ENCODE measurements around the gene FHOD1. TPM values are rescaled to one million over a fixed set of nuclear protein-coding genes. Genes with fewer than 3 reads are reported as not detected.

The FHOD1 gene
- total and polyA plus RNA-seq, 2 of the 13 experiments (the other 11 are each of a cell fraction or from before 2014, with no cell fraction given): 20.0 to 20.8 TPM

DNA sequence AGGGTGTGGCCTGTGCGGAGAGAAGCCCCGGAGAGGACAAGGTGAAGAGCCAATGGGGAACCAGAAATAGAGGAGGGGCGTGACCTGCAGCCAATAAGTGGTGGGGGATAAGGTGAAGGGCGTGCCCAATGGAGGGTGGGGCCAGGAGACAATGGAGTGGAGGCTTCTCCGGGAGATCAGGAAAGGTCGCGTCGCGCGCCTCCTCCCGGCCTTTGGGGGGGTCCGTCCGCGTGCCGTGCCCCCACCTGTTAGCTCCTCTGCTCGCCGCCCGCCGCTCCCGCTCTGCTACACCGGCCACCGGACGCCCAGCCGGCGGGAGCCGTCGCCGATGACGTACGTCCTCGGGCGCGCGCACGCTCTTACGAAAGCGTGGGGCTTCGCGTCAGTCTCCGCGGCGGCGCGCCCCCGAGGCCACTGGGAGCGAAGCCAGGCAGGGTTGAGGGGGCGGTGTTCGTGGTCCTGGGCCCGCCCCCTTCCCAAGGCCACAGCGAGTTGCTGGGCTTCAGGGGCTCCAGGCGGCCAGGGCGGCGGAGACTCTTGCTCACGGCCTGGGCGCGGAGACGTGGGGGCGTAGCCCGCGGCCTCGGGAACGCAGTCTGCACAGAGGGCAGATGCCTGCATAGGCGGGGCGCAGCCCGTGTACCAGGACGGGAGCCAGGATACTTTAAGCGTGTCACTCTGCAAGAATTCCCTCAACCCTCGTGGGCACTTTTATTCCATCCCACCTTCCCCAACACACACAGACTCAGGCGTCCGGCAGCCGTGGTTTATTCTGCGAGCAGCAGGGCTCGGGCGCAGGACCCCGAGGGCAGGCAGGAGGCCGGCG, 63.4 kb downstream of the FHOD1 start, which contains the start of gene MATCAP1 (continued):
- TF ChIP-seq, protein P1, sequence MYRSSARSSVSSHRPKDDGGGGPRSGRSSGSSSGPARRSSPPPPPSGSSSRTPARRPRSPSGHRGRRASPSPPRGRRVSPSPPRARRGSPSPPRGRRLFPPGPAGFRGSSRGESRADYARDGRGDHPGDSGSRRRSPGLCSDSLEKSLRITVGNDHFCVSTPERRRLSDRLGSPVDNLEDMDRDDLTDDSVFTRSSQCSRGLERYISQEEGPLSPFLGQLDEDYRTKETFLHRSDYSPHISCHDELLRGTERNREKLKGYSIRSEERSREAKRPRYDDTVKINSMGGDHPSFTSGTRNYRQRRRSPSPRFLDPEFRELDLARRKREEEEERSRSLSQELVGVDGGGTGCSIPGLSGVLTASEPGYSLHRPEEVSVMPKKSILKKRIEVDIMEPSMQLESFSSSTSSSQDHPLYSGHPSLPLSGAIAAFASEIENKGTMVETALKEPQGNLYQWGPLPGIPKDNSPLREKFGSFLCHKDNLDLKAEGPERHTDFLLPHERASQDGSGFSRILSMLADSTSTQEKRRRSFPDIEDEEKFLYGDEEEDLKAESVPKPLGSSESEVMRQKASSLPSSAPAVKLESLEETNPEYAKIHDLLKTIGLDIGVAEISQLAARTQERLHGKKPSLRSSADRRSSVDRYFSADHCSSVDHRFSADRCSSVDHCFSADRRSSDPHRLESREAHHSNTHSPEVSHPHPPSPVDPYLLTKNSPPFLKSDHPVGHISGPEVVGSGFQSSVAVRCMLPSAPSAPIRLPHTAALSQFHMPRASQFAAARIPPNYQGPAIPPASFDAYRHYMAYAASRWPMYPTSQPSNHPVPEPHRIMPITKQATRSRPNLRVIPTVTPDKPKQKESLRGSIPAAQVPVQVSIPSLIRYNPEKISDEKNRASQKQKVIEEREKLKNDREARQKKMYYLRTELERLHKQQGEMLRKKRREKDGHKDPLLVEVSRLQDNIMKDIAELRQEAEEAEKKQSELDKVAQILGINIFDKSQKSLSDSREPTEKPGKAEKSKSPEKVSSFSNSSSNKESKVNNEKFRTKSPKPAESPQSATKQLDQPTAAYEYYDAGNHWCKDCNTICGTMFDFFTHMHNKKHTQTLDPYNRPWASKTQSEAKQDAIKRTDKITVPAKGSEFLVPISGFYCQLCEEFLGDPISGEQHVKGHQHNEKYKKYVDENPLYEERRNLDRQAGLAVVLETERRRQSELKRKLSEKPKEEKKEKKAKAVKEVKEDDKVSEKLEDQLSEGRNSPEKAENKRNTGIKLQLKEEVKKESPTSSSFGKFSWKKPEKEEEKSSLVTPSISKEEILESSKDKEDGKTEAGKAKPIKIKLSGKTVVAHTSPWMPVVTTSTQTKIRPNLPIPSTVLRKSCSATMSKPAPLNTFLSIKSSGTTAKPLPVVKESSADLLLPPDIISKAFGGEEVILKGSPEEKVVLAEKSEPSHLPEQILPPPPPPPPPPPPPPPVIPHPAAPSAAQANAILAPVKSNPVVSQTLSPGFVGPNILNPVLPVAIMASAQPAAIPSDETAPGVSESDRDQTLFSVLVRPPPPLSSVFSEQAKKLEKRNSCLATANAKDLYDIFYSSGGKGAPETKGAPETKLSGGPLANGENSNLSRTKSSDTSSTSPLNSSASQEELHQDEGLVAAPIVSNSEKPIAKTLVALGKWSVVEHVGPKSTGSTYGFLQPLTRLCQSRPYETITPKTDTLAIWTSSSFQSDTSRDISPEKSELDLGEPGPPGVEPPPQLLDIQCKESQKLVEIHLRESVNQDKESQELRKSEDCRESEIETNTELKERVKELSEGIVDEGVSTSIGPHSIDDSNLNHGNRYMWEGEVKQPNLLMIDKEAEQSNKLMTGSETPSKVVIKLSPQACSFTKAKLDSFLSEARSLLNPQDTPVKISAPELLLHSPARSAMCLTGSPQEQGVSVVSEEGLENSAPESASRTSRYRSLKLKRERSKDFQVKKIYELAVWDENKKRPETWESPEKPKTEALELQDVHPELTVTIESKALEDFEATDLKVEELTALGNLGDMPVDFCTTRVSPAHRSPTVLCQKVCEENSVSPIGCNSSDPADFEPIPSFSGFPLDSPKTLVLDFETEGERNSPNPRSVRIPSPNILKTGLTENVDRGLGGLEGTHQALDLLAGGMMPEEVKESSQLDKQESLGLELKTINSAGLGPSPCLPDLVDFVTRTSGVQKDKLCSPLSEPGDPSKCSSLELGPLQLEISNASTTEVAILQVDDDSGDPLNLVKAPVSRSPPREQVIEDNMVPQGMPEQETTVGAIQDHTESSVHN (CRISPR knock-in tag; IDR thresholded peaks at IDR 0.05): no peak; the same call in 1 of the 2 replicates
- TF ChIP-seq YY1 (IDR thresholded peaks at IDR 0.05; ENCODE audit: insufficient read depth, insufficient replicate concordance, low read depth, low read length) (peak; percentile 61), SP1 (IDR thresholded peaks at IDR 0.05) (peak; percentile 69; the same call in 1 of the 2 replicates), SP1 (CRISPR knock-in tag; IDR thresholded peaks at IDR 0.05) (peak; percentile 95), ASH2L (IDR thresholded peaks at IDR 0.05; ENCODE audit: insufficient read length, low read depth, low read length) (peak; percentile 95), ZNF616 (CRISPR knock-in tag; IDR thresholded peaks at IDR 0.05; ENCODE audit: low read depth) (no peak; the same call in 1 of the 2 replicates), ETV6 (CRISPR knock-in tag; conservative IDR thresholded peaks at IDR 0.05) (no peak; the same call in 1 of the 2 replicates), SNAI1 (CRISPR knock-in tag; IDR thresholded peaks at IDR 0.05; ENCODE audit: borderline replicate concordance) (no peak), RAD51 (IDR thresholded peaks at IDR 0.05; ENCODE audit: borderline replicate concordance) (no peak), RORA (CRISPR knock-in tag; IDR thresholded peaks at IDR 0.05) (no peak), KMT2A (CRISPR knock-in tag; IDR thresholded peaks at IDR 0.05) (peak; percentile 63), GATAD1 (CRISPR knock-in tag; IDR thresholded peaks at IDR 0.05) (peak; percentile 87), HDAC6 (IDR thresholded peaks at IDR 0.05; ENCODE audit: low read depth, low read length) (no peak), HDAC1 (CRISPR knock-in tag; IDR thresholded peaks at IDR 0.05) (peak; percentile 91), FOXA1 (IDR thresholded peaks at IDR 0.05) (no peak), FOXA1 (CRISPR knock-in tag; IDR thresholded peaks at IDR 0.05) (0 out of 2 replicates have a peak, but pooled peaks have one; percentile 7)
- TF ChIP-seq, protein P2, sequence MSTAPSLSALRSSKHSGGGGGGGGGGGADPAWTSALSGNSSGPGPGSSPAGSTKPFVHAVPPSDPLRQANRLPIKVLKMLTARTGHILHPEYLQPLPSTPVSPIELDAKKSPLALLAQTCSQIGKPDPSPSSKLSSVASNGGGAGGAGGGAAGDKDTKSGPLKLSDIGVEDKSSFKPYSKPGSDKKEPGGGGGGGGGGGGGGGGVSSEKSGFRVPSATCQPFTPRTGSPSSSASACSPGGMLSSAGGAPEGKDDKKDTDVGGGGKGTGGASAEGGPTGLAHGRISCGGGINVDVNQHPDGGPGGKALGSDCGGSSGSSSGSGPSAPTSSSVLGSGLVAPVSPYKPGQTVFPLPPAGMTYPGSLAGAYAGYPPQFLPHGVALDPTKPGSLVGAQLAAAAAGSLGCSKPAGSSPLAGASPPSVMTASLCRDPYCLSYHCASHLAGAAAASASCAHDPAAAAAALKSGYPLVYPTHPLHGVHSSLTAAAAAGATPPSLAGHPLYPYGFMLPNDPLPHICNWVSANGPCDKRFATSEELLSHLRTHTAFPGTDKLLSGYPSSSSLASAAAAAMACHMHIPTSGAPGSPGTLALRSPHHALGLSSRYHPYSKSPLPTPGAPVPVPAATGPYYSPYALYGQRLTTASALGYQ (CRISPR knock-in tag; IDR thresholded peaks at IDR 0.05): peak; percentile 78; the same call in 1 of the 2 replicates
- TF ChIP-seq, protein P3, sequence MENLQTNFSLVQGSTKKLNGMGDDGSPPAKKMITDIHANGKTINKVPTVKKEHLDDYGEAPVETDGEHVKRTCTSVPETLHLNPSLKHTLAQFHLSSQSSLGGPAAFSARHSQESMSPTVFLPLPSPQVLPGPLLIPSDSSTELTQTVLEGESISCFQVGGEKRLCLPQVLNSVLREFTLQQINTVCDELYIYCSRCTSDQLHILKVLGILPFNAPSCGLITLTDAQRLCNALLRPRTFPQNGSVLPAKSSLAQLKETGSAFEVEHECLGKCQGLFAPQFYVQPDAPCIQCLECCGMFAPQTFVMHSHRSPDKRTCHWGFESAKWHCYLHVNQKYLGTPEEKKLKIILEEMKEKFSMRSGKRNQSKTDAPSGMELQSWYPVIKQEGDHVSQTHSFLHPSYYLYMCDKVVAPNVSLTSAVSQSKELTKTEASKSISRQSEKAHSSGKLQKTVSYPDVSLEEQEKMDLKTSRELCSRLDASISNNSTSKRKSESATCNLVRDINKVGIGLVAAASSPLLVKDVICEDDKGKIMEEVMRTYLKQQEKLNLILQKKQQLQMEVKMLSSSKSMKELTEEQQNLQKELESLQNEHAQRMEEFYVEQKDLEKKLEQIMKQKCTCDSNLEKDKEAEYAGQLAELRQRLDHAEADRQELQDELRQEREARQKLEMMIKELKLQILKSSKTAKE (CRISPR knock-in tag; IDR thresholded peaks at IDR 0.05; ENCODE audit: borderline replicate concordance): no peak
